Coronary artery (tissue), 2 donors: ENCODE measurements around the gene TCTN1.

Source experiments
- DNase-seq: peaks from one replicate; pipeline ENCODE4 v3.0.0-alpha.2; 2017; ENCODE audit warnings: low spot score
- H3K27ac ChIP-seq, 2 donors: fragments of 200-600 bp; sonication (generic); one replicate each; pipeline ENCODE4 v1.5.1; 2016 to 2019
- H3K4me3 ChIP-seq: fragments of 200-600 bp; sonication (generic); 2 replicates; pipeline ENCODE4 v1.5.1; 2016; ENCODE audit warnings: mild to moderate bottlenecking, moderate library complexity
- CTCF ChIP-seq: fragments of 200-600 bp; sonication (generic); IDR thresholded peaks from one replicate; pipeline ENCODE4 v1.5.1; 2019; ENCODE audit warnings: antibody characterized with exemption

The TCTN1 gene

GRCh38 chr12:110619534-110619953 lies 5.6 kb downstream of the TCTN1 start:
- Histone ChIP-seq H3K4me3 (no peak overlapping the region), H3K27ac (no peak overlapping the region)
- no peak for DNase-seq
- TF ChIP-seq CTCF, result no peak

GRCh38 chr12:110622582-110622981 lies 8.7 kb downstream of the TCTN1 start:
- no peak for TF ChIP-seq CTCF
- DNase-seq, result no peak
- Histone ChIP-seq H3K27ac (no peak overlapping the region), H3K4me3 (no peak overlapping the region)

- Histone ChIP-seq H3K4me3 (no peak overlapping the region), H3K27ac (no peak overlapping the region)
- TF ChIP-seq CTCF, result no peak
- no peak for DNase-seq
Measured at GRCh38 chr12:110627500-110628195, 13.7 kb downstream of the TCTN1 start.

- no peak for TF ChIP-seq CTCF
- no peak overlapping the region for H3K27ac ChIP-seq
Measured at GRCh38 chr12:110635055-110635454, 21.1 kb downstream of the TCTN1 start.

GRCh38 chr12:110636516-110636915 lies 22.6 kb downstream of the TCTN1 start:
- no peak for DNase-seq

More at GRCh38 chr12:110635055-110635454, 21.1 kb downstream of the TCTN1 start:
- no peak for DNase-seq
- H3K4me3 ChIP-seq, result no peak overlapping the region

GRCh38 chr12:110637869-110638441 lies 24.0 kb downstream of the TCTN1 start:
- no peak for DNase-seq
- no peak overlapping the region for H3K27ac ChIP-seq
- no peak overlapping the region for H3K4me3 ChIP-seq
- TF ChIP-seq CTCF, result no peak

More at GRCh38 chr12:110636516-110636915, 22.6 kb downstream of the TCTN1 start:
- TF ChIP-seq CTCF, result no peak
- Histone ChIP-seq H3K4me3 (no peak overlapping the region), H3K27ac (no peak overlapping the region)

- Histone ChIP-seq H3K27ac (peak overlapping the region in 1 of 2 donors; percentile 56), H3K4me3 (no peak overlapping the region)
- no peak for TF ChIP-seq CTCF
Measured at GRCh38 chr12:110638796-110639195, 24.9 kb downstream of the TCTN1 start.

More at GRCh38 chr12:110638796-110639195, 24.9 kb downstream of the TCTN1 start:
- DNase-seq, result no peak
